SK-N-SH (cell line): ENCODE results near the gene RABGAP1L. TPM values are rescaled to one million over a fixed set of nuclear protein-coding genes. Genes with fewer than 3 reads are reported as not detected.

ENCODE experiments used
- CTCF ChIA-PET: fragments of 300-600, 350-600 bp; formaldehyde crosslinking; extraction: SDS; loops from one replicate; lab custom pipeline; 2021; lab: Yijun Ruan, JAX
- POLR2A ChIA-PET: fragments of 350-600 bp; sonication (Branson Sonifier 250); formaldehyde crosslinking; extraction: SDS; loops from one replicate; lab custom pipeline; 2020; ENCODE audit warnings: antibody characterized with exemption, inconsistent platforms; lab: Yijun Ruan, JAX
- DNase-seq: peaks from one replicate; pipeline ENCODE4 v3.0.0; 2012
- H2AFZ ChIP-seq: fragments of 200-600 bp; sonication (generic); 2 replicates; pipeline ENCODE4 v1.8.1; 2016; ENCODE audit warnings: antibody characterized with exemption, mild to moderate bottlenecking, low read depth
- H3F3A ChIP-seq: fragments of 200-600 bp; sonication (generic); replicated peaks from 2 replicates; pipeline ENCODE3; 2016; ENCODE audit warnings: antibody characterized with exemption, mild to moderate bottlenecking; ENCODE audit not compliant: insufficient read depth
- H3K27ac ChIP-seq, 2 experiments: fragments of 200-500 bp in 1 of 2; fragments of 200-600 bp in 1 of 2; sonication (Bioruptor generic) in 1 of 2; sonication (generic), shearing (Covaris generic) in 1 of 2; 2 replicates each; pipeline versions ENCODE4 v1.5.1 to v1.6.1; 2014 to 2016; ENCODE audit warnings: low read depth in 2 of 2, inconsistent platforms in 1 of 2, low read length in 1 of 2, mild to moderate bottlenecking in 1 of 2, mixed read lengths in 1 of 2
- H3K27me3 ChIP-seq: fragments of 200-600 bp; sonication (generic), shearing (Covaris generic); 2 replicates; pipeline ENCODE4 v1.6.1; 2016; ENCODE audit warnings: mixed run types; ENCODE audit not compliant: insufficient read depth
- H3K36me3 ChIP-seq, 2 experiments: fragments of 200-500 bp in 1 of 2; fragments of 200-600 bp in 1 of 2; sonication (Bioruptor generic) in 1 of 2; sonication (generic) in 1 of 2; replicated peaks in 1 of 2; 2 replicates each; pipeline versions ENCODE3 to v1.5.1; 2014 to 2016; ENCODE audit warnings: low read length in 1 of 2, mild to moderate bottlenecking in 1 of 2; ENCODE audit not compliant: insufficient read depth in 2 of 2, control insufficient read depth in 1 of 2
- H3K4me1 ChIP-seq, 2 experiments: fragments of 200-500 bp in 1 of 2; fragments of 200-600 bp in 1 of 2; sonication (Bioruptor generic) in 1 of 2; sonication (generic), shearing (Covaris generic) in 1 of 2; 2 replicates each; pipeline versions ENCODE4 v1.5.1 to v1.6.1; 2014 to 2016; ENCODE audit warnings: low read depth in 1 of 2, low read length in 1 of 2, mixed run types in 1 of 2; ENCODE audit not compliant: insufficient read depth in 2 of 2, control insufficient read depth in 1 of 2
- H3K4me2 ChIP-seq: fragments of 200-600 bp; sonication (generic), shearing (Covaris generic); 2 replicates; pipeline ENCODE4 v1.6.1; 2017; ENCODE audit warnings: mixed run types
- H3K4me3 ChIP-seq, 2 experiments: fragments of 200-500 bp in 1 of 2; fragments of 200-600 bp in 1 of 2; sonication (Bioruptor generic) in 1 of 2; sonication (generic), shearing (Covaris generic) in 1 of 2; 2 replicates each; pipeline versions ENCODE4 v1.5.1 to v1.8.1; 2014 to 2016; ENCODE audit warnings: low read depth in 2 of 2, inconsistent platforms in 1 of 2, low read length in 1 of 2, mild to moderate bottlenecking in 1 of 2, mixed read lengths in 1 of 2, moderate library complexity in 1 of 2
- H3K79me2 ChIP-seq: fragments of 200-600 bp; sonication (generic); 2 replicates; pipeline ENCODE4 v1.8.1; 2017; ENCODE audit warnings: mild to moderate bottlenecking; ENCODE audit not compliant: insufficient read depth
- H3K9ac ChIP-seq: fragments of 200-600 bp; sonication (generic); 2 replicates; pipeline ENCODE4 v1.6.1; 2017; ENCODE audit warnings: mixed run types
- H3K9me2 ChIP-seq: fragments of 200-600 bp; sonication (generic); 2 replicates; pipeline ENCODE4 v1.6.1; 2017; ENCODE audit warnings: mixed run types
- H3K9me3 ChIP-seq: fragments of 200-600 bp; sonication (generic); 2 replicates; pipeline ENCODE4 v1.6.1; 2017; ENCODE audit warnings: mixed run types, mild to moderate bottlenecking, moderate library complexity
- H4K20me1 ChIP-seq: fragments of 200-600 bp; sonication (generic); 2 replicates; pipeline ENCODE4 v1.6.1; 2017; ENCODE audit warnings: mild to moderate bottlenecking, mixed run types; ENCODE audit not compliant: insufficient read depth
- CHD2 ChIP-seq: fragments of 150-350 bp; IDR thresholded peaks from 2 replicates; pipeline ENCODE4 v1.6.1; 2018; ENCODE audit warnings: low read length; ENCODE audit not compliant: partially characterized antibody
- EP300 ChIP-seq, 2 experiments: IDR thresholded peaks; 2 replicates each; pipeline versions ENCODE4 v1.4.0 to v1.6.1; 2012; ENCODE audit warnings: borderline replicate concordance in 1 of 2, low read depth in 1 of 2, low read length in 1 of 2
- FOXJ3 ChIP-seq: sonication (generic); formaldehyde crosslinking; IDR thresholded peaks from 2 replicates; pipeline ENCODE4 v1.5.1; 2020; ENCODE audit warnings: mild to moderate bottlenecking, missing genetic modification reagents
- GABPA ChIP-seq: IDR thresholded peaks from 2 replicates; pipeline ENCODE4 v1.4.0; 2012; ENCODE audit warnings: low read depth, mild to moderate bottlenecking
- GATA2 ChIP-seq: sonication (generic); formaldehyde crosslinking; IDR thresholded peaks from 2 replicates; pipeline ENCODE4 v1.5.0; 2020; ENCODE audit warnings: mild to moderate bottlenecking, missing genetic modification reagents
- MAX ChIP-seq: IDR thresholded peaks from 2 replicates; pipeline ENCODE4 v1.4.0; 2012; ENCODE audit warnings: low read depth
- MEF2A ChIP-seq: IDR thresholded peaks from 2 replicates; pipeline ENCODE4 v1.4.0; 2012; ENCODE audit warnings: low read depth, borderline replicate concordance
- MXI1 ChIP-seq: IDR thresholded peaks from 2 replicates; pipeline ENCODE4 v1.6.1; 2012; ENCODE audit warnings: mild to moderate bottlenecking, low read depth, low read length, improper control_type of control experiment
- NRF1 ChIP-seq: IDR thresholded peaks from 2 replicates; pipeline ENCODE4 v1.6.1; 2012; ENCODE audit warnings: low read depth, mild to moderate bottlenecking, low read length
- PBX3 ChIP-seq: IDR thresholded peaks from 2 replicates; pipeline ENCODE4; 2012
- RAD21 ChIP-seq: IDR thresholded peaks from 2 replicates; pipeline ENCODE4 v1.6.1; 2012; ENCODE audit warnings: mild to moderate bottlenecking, low read length
- REST ChIP-seq: IDR thresholded peaks from 2 replicates; pipeline ENCODE4 v1.6.1; 2012; ENCODE audit warnings: mild to moderate bottlenecking, low read depth, low read length, moderate library complexity
- RFX5 ChIP-seq: IDR thresholded peaks from 2 replicates; pipeline ENCODE4 v1.6.1; 2012; ENCODE audit warnings: mild to moderate bottlenecking, improper control_type of control experiment, low read length
- RXRA ChIP-seq: IDR thresholded peaks from 2 replicates; pipeline ENCODE4 v1.4.0; 2012; ENCODE audit warnings: low read depth, mild to moderate bottlenecking, borderline replicate concordance
- SIN3A ChIP-seq: IDR thresholded peaks from 2 replicates; pipeline ENCODE4 v1.6.1; 2012; ENCODE audit warnings: low read depth, mild to moderate bottlenecking, low read length, moderate library complexity, borderline replicate concordance
- SMC3 ChIP-seq: IDR thresholded peaks from 2 replicates; pipeline ENCODE4 v1.6.1; 2012; ENCODE audit warnings: low read depth, low read length, improper control_type of control experiment
- TAF1 ChIP-seq: IDR thresholded peaks from 2 replicates; pipeline ENCODE4 v1.6.1; 2012; ENCODE audit warnings: low read depth, mild to moderate bottlenecking, low read length, moderate library complexity, borderline replicate concordance
- USF1 ChIP-seq: IDR thresholded peaks from 2 replicates; pipeline ENCODE4 v1.4.0; 2012; ENCODE audit warnings: low read depth, borderline replicate concordance
- USF2 ChIP-seq: fragments of 150-350 bp; IDR thresholded peaks from 2 replicates; pipeline ENCODE4 v1.6.1; 2017; ENCODE audit warnings: antibody characterized with exemption, low read length, low read depth, borderline replicate concordance
- YY1 ChIP-seq: IDR thresholded peaks from 2 replicates; pipeline ENCODE4 v1.4.0; 2012; ENCODE audit warnings: low read depth, mild to moderate bottlenecking
- polyA plus RNA-seq, 3 experiments: library from polyadenylated mRNA; depleted of rRNA; stranded (reverse); fragments of >200 nt; gene quantifications; 2 replicates each; pipeline ENCODE4 v1.2.3, GENCODE V29; 2012

RABGAP1L gene
- polyA plus RNA-seq, 1 of the 3 experiments (the other 2 are of a cell fraction), result 7.2 TPM

- Histone ChIP-seq H3K4me2 (no peak overlapping the region), H2AFZ (no peak overlapping the region), H3K4me3 (no peak overlapping the region), H4K20me1 (no peaks in the 10 kb centered on the region), H3K36me3 (peaks cover 0 to 3% of the 10 kb centered on the region in 2 experiments), H3F3A (no peaks in the 10 kb centered on the region), H3K9ac (no peak overlapping the region), H3K79me2 (no peaks in the 10 kb centered on the region), H3K27ac (no peak overlapping the region), H3K9me2 (no peaks in the 10 kb centered on the region), H3K9me3 (no peaks in the 10 kb centered on the region), H3K27me3 (no peaks in the 10 kb centered on the region), H3K4me1 (no peaks in the 10 kb centered on the region)
- TF ChIP-seq MEF2A (no peak), USF2 (no peak), SIN3A (no peak), EP300 (IDR thresholded peaks at IDR 0.05; ENCODE audit: borderline replicate concordance in 1 of 2, low read depth in 1 of 2, low read length in 1 of 2) (no peak), MXI1 (no peak), CHD2 (no peak), REST (no peak), RAD21 (no peak), GABPA (no peak), TAF1 (no peak), FOXJ3 (no peak), PBX3 (no peak), RXRA (no peak), SMC3 (no peak), RFX5 (no peak), YY1 (no peak), NRF1 (no peak), USF1 (no peak), GATA2 (no peak), MAX (no peak)
- DNase-seq, result no peak
- CTCF ChIA-PET, result interaction anchor here (0.6 to 3.5 kb wide), 2 partner anchors 10 to 471 kb away, joined by 5 to 22 read pairs; no protein-coding TSS in a partner anchor
- POLR2A ChIA-PET, result interaction anchor here (0.6 kb wide), 2 partner anchors 96 to 330 kb away, joined by 4 to 6 read pairs; no protein-coding TSS in a partner anchor
Measured at GRCh38 chr1:174273190-174273589, 113.9 kb downstream of the RABGAP1L start.
